H9 (cell line): Measurements from ENCODE around the gene SHC4. TPM values are rescaled to one million over a fixed set of nuclear protein-coding genes. Genes with fewer than 3 reads are reported as not detected.

ENCODE experiments used
- DNase-seq: peaks from one replicate; pipeline ENCODE4 v3.0.0-alpha.2; 2017
- H2AFZ ChIP-seq: one replicate; pipeline ENCODE4 v1.6.1; 2013; ENCODE audit warnings: mild to moderate bottlenecking, low read length, control low read depth, moderate library complexity
- H2AK5ac ChIP-seq: 2 replicates; pipeline ENCODE4 v1.6.1; 2013; ENCODE audit warnings: low read length, control low read depth, mixed read lengths; ENCODE audit not compliant: insufficient read length
- H2BK120ac ChIP-seq: one replicate; pipeline ENCODE4 v1.6.1; 2013; ENCODE audit warnings: low read depth, mild to moderate bottlenecking, low read length, control low read depth, inconsistent platforms; ENCODE audit not compliant: poor library complexity, severe bottlenecking
- H2BK12ac ChIP-seq: 2 replicates; pipeline ENCODE4 v1.6.1; 2013; ENCODE audit warnings: low read length, control low read depth, mixed read lengths, low read depth; ENCODE audit not compliant: insufficient read length
- H2BK15ac ChIP-seq: 2 replicates; pipeline ENCODE4 v1.6.1; 2013; ENCODE audit warnings: low read depth, low read length, control low read depth
- H2BK20ac ChIP-seq: one replicate; pipeline ENCODE4 v1.6.1; 2013; ENCODE audit warnings: low read depth, mild to moderate bottlenecking, low read length, control low read depth, inconsistent platforms; ENCODE audit not compliant: poor library complexity, severe bottlenecking
- H2BK5ac ChIP-seq: 2 replicates; pipeline ENCODE4 v1.6.1; 2013; ENCODE audit warnings: low read length, control low read depth, mixed read lengths; ENCODE audit not compliant: insufficient read length
- H3K14ac ChIP-seq: 2 replicates; pipeline ENCODE4 v1.6.1; 2013; ENCODE audit warnings: low read length, control low read depth; ENCODE audit not compliant: insufficient read depth
- H3K18ac ChIP-seq: 2 replicates; pipeline ENCODE4 v1.6.1; 2013; ENCODE audit warnings: low read depth, mild to moderate bottlenecking, mixed read lengths, low read length, control low read depth; ENCODE audit not compliant: insufficient read length
- H3K23ac ChIP-seq: 2 replicates; pipeline ENCODE4 v1.6.1; 2013; ENCODE audit warnings: low read length, control low read depth, mixed read lengths, low read depth; ENCODE audit not compliant: insufficient read length
- H3K23me2 ChIP-seq: 2 replicates; pipeline ENCODE4 v1.6.1; 2013; ENCODE audit warnings: low read depth, mild to moderate bottlenecking, mixed read lengths, low read length, control low read depth; ENCODE audit not compliant: insufficient read length, poor library complexity, severe bottlenecking
- H3K27ac ChIP-seq: 2 replicates; pipeline ENCODE4 v1.5.1; 2013; ENCODE audit warnings: low read length, control low read depth, mixed read lengths, low read depth; ENCODE audit not compliant: insufficient read length
- H3K27me3 ChIP-seq: 2 replicates; pipeline ENCODE4 v1.6.1; 2013; ENCODE audit warnings: low read length, control low read depth, inconsistent platforms; ENCODE audit not compliant: insufficient read depth
- H3K4ac ChIP-seq: 2 replicates; pipeline ENCODE4 v1.6.1; 2013; ENCODE audit warnings: low read depth, mild to moderate bottlenecking, control low read depth, inconsistent platforms, low read length, moderate library complexity
- H3K4me1 ChIP-seq: 2 replicates; pipeline ENCODE4 v1.6.1; 2013; ENCODE audit warnings: low read length, control low read depth, inconsistent platforms; ENCODE audit not compliant: insufficient read depth
- H3K4me2 ChIP-seq: 2 replicates; pipeline ENCODE4 v1.6.1; 2013; ENCODE audit warnings: low read length, control low read depth, mixed read lengths; ENCODE audit not compliant: insufficient read length, insufficient read depth
- H3K56ac ChIP-seq: 2 replicates; pipeline ENCODE4 v1.6.1; 2013; ENCODE audit warnings: low read depth, mild to moderate bottlenecking, mixed read lengths, low read length, control low read depth; ENCODE audit not compliant: insufficient read length
- H3K79me1 ChIP-seq: 2 replicates; pipeline ENCODE4 v1.6.1; 2013; ENCODE audit warnings: low read depth, mild to moderate bottlenecking, moderate library complexity, low read length, control low read depth, inconsistent platforms; ENCODE audit not compliant: insufficient read depth, poor library complexity, severe bottlenecking
- H3K79me2 ChIP-seq: 2 replicates; pipeline ENCODE4 v1.6.1; 2013; ENCODE audit warnings: low read length, control low read depth, inconsistent platforms; ENCODE audit not compliant: insufficient read depth
- H3K9ac ChIP-seq: 2 replicates; pipeline ENCODE4 v1.6.1; 2013; ENCODE audit warnings: low read length, control low read depth, mixed read lengths; ENCODE audit not compliant: insufficient read length; ENCODE audit errors: extremely low read depth
- H3K9me3 ChIP-seq: one replicate; pipeline ENCODE4 v1.6.1; 2013; ENCODE audit warnings: low read depth, low read length, inconsistent platforms; ENCODE audit not compliant: control insufficient read depth
- H3T11ph ChIP-seq: one replicate; pipeline ENCODE4 v1.6.1; 2013; ENCODE audit warnings: mild to moderate bottlenecking, low read length, control low read depth, inconsistent platforms
- H4K20me1 ChIP-seq: one replicate; pipeline ENCODE4 v1.6.1; 2013; ENCODE audit not compliant: control insufficient read depth, insufficient read length, insufficient read depth
- H4K5ac ChIP-seq: 2 replicates; pipeline ENCODE4 v1.6.1; 2013; ENCODE audit warnings: low read depth, mild to moderate bottlenecking, mixed read lengths, low read length, control low read depth; ENCODE audit not compliant: insufficient read length
- H4K8ac ChIP-seq: replicated peaks from 2 replicates; pipeline ENCODE4 v1.6.1; 2013; ENCODE audit warnings: low read length, control low read depth, mixed read lengths, low read depth; ENCODE audit not compliant: insufficient read length
- H4K91ac ChIP-seq: 2 replicates; pipeline ENCODE4 v1.6.1; 2013; ENCODE audit warnings: low read depth, mild to moderate bottlenecking, moderate library complexity, mixed read lengths, low read length, control low read depth; ENCODE audit not compliant: insufficient read length
- H3K27ac Mint-ChIP-seq, 3 experiments: 2 replicates in 2 of 3; 3 replicates in 1 of 3; pipeline ENCODE4 v1.8.0; 2020 to 2021; ENCODE audit warnings: mixed read lengths in 3 of 3, mild to moderate bottlenecking in 1 of 3, moderate library complexity in 1 of 3
- H3K27me3 Mint-ChIP-seq: 2 replicates; pipeline ENCODE4 v1.8.0; 2021; ENCODE audit warnings: low read depth, mild to moderate bottlenecking, moderate library complexity, mixed read lengths
- H3K36me3 Mint-ChIP-seq, 3 experiments: 2 replicates in 2 of 3; 3 replicates in 1 of 3; pipeline ENCODE4 v1.8.0; 2020 to 2021; ENCODE audit warnings: low read depth in 3 of 3, mixed read lengths in 3 of 3; ENCODE audit not compliant: insufficient read depth in 1 of 3
- H3K4me1 Mint-ChIP-seq, 2 experiments: 2 replicates each; pipeline ENCODE4 v1.8.0; 2020; ENCODE audit warnings: mixed read lengths in 2 of 2
- H3K4me3 Mint-ChIP-seq, 2 experiments: 2 replicates in 1 of 2; 3 replicates in 1 of 2; pipeline ENCODE4 v1.8.0; 2020 to 2021; ENCODE audit warnings: mild to moderate bottlenecking in 2 of 2, mixed read lengths in 2 of 2, moderate library complexity in 1 of 2
- H3K9me3 Mint-ChIP-seq, 2 experiments: 2 replicates in 1 of 2; 3 replicates in 1 of 2; pipeline ENCODE4 v1.8.0; 2020; ENCODE audit warnings: mild to moderate bottlenecking in 2 of 2, mixed read lengths in 2 of 2, moderate library complexity in 1 of 2
- CTCF ChIP-seq: fragments of 200-600 bp; sonication (generic); conservative IDR thresholded peaks from 3 replicates; pipeline ENCODE4 v1.8.0; 2021; ENCODE audit warnings: antibody characterized with exemption, mild to moderate bottlenecking
- WGBS: extraction: QIAGEN DNeasy Blood & Tissue Kit; methylation state at CpG from one replicate; pipeline ENCODE4 v1.1.7; 2013; ENCODE audit warnings: missing lambda C conversion rate, low lambda C conversion rate, mixed read lengths; ENCODE audit not compliant: insufficient read length; ENCODE audit errors: extremely low coverage; 5-methylcytosine and 5-hydroxymethylcytosine counted together
- total RNA-seq: library from RNA; stranded (reverse); gene quantifications from 2 replicates; pipeline ENCODE4 v1.2.1, GENCODE V29; 2021

Gene SHC4
- total RNA-seq, 1 experiment from 2014 or later: 0.26 TPM

- no peaks in the 10 kb centered on the region for H3K27me3 ChIP-seq
- WGBS: no CpG with 5 or more reads among the region's 7 CpGs
- H2AFZ ChIP-seq: no peak overlapping the region
- H3K23ac ChIP-seq: no peak overlapping the region
- no peak overlapping the region for H3K27ac ChIP-seq
- no peak overlapping the region for H3T11ph ChIP-seq
- H3K9me3 Mint-ChIP-seq: no peaks in the 10 kb centered on the region
- H2BK20ac ChIP-seq: no peak overlapping the region
- H3K9me3 ChIP-seq: no peaks in the 10 kb centered on the region
- H2BK5ac ChIP-seq: no peak overlapping the region
- no peak overlapping the region for H3K4me3 Mint-ChIP-seq
- H4K5ac ChIP-seq: no peak overlapping the region
- peaks cover 0 to under 1% (median 0%) of the 10 kb centered on the region in 3 experiments; a peak in 1 of 7 replicates for H3K36me3 Mint-ChIP-seq
- H2BK15ac ChIP-seq: no peak overlapping the region
- peaks cover 5% of the 10 kb centered on the region; the same call in 1 of the 2 replicates for H3K27me3 Mint-ChIP-seq
- no peak overlapping the region for H3K9ac ChIP-seq
- no peak overlapping the region for H3K4me2 ChIP-seq
- no peak overlapping the region for H3K14ac ChIP-seq
- H3K4ac ChIP-seq: no peak overlapping the region
- DNase-seq: no peak
- no peak overlapping the region for H2BK120ac ChIP-seq
- no peak overlapping the region for H2BK12ac ChIP-seq
- no peaks in the 10 kb centered on the region for H3K4me1 ChIP-seq
- TF ChIP-seq CTCF: no peak
- no peak overlapping the region for H3K18ac ChIP-seq
- H3K27ac Mint-ChIP-seq: no peak overlapping the region
- no peak overlapping the region for H4K91ac ChIP-seq
- no peak overlapping the region for H4K8ac ChIP-seq
- H3K79me2 ChIP-seq: no peaks in the 10 kb centered on the region
- no peaks in the 10 kb centered on the region for H3K79me1 ChIP-seq
- H3K56ac ChIP-seq: no peak overlapping the region
- H3K23me2 ChIP-seq: no peaks in the 10 kb centered on the region
- H2AK5ac ChIP-seq: no peak overlapping the region
- H4K20me1 ChIP-seq: no peaks in the 10 kb centered on the region
- peaks cover 12 to 17% of the 10 kb centered on the region in 2 experiments for H3K4me1 Mint-ChIP-seq
These were observed 20.4 kb upstream of the SHC4 start for GRCh38 chr15:48984021-48984710.
